CD4-positive, alpha-beta T cell (primary cell): ENCODE data around the gene TEDC1. TPM values are rescaled to one million over a fixed set of nuclear protein-coding genes. Genes with fewer than 3 reads are reported as not detected.

Experiments used
- ATAC-seq: fragments of 200-7000 bp; cut with Tn5 transposase; one replicate; pipeline ENCODE4 v1.10.0; 2022; ENCODE audit warnings: mild to moderate bottlenecking; ENCODE audit not compliant: poor library complexity
- CTCF ChIA-PET: fragments of 350-600 bp; sonication (Branson Sonifier 250); formaldehyde crosslinking; loops from one replicate; lab custom pipeline; 2021; ENCODE audit warnings: antibody characterized with exemption, inconsistent platforms; lab: Charles Lee
- POLR2A ChIA-PET: fragments of 350-600 bp; sonication (Branson Sonifier 250); formaldehyde crosslinking; loops from one replicate; lab custom pipeline; 2021; ENCODE audit warnings: antibody characterized with exemption, inconsistent platforms; lab: Charles Lee
- DNase-seq, 14 experiments: peaks; one replicate each; pipeline ENCODE4 v3.0.0-alpha.2; 2013 to 2020; ENCODE audit warnings: mixed read lengths in 2 of 14
- H3K27ac ChIP-seq, 2 donors: one replicate each; pipeline versions ENCODE4 v1.5.1 to v1.7.0; 2013; ENCODE audit warnings: low read length in 2 of 2, low read depth in 1 of 2, mild to moderate bottlenecking in 1 of 2
- H3K27me3 ChIP-seq, 2 experiments: 1 replicate in 1 of 2; 2 replicates in 1 of 2; pipeline versions ENCODE4 v1.6.1 to v1.7.0; 2013; ENCODE audit warnings: low read length in 2 of 2, control low read depth in 1 of 2, mild to moderate bottlenecking in 1 of 2, moderate library complexity in 1 of 2; ENCODE audit not compliant: insufficient read depth in 2 of 2, control insufficient read depth in 1 of 2
- H3K36me3 ChIP-seq: one replicate; pipeline ENCODE4 v1.6.1; 2013; ENCODE audit warnings: low read length, control low read depth; ENCODE audit not compliant: insufficient read depth
- H3K4me1 ChIP-seq: one replicate; pipeline ENCODE4 v1.6.1; 2013; ENCODE audit warnings: low read length, control low read depth; ENCODE audit not compliant: insufficient read depth
- H3K4me3 ChIP-seq: one replicate; pipeline ENCODE4 v1.5.1; 2013; ENCODE audit warnings: mild to moderate bottlenecking, low read length, moderate library complexity
- H3K9me3 ChIP-seq, 2 experiments: 1 replicate in 1 of 2; 2 replicates in 1 of 2; pipeline versions ENCODE4 v1.6.1 to v1.7.0; 2013; ENCODE audit warnings: low read length in 2 of 2, mild to moderate bottlenecking in 2 of 2, control low read depth in 1 of 2, moderate library complexity in 1 of 2; ENCODE audit not compliant: control insufficient read depth in 1 of 2, insufficient read depth in 1 of 2
- H3K27ac Mint-ChIP-seq: one replicate; pipeline ENCODE4 v1.8.0; 2020; ENCODE audit warnings: mixed read lengths
- H3K27me3 Mint-ChIP-seq: one replicate; pipeline ENCODE4 v1.8.0; 2021; ENCODE audit warnings: mixed read lengths
- H3K36me3 Mint-ChIP-seq: one replicate; pipeline ENCODE4 v1.8.0; 2021; ENCODE audit warnings: low read depth, mixed read lengths
- H3K4me1 Mint-ChIP-seq: one replicate; pipeline ENCODE4 v1.8.0; 2021; ENCODE audit warnings: low read depth, mixed read lengths
- H3K4me3 Mint-ChIP-seq: one replicate; pipeline ENCODE4 v1.8.0; 2020; ENCODE audit warnings: mild to moderate bottlenecking, mixed read lengths
- H3K9me3 Mint-ChIP-seq: one replicate; pipeline ENCODE4 v1.8.0; 2020; ENCODE audit warnings: mixed read lengths
- intact Hi-C, 2 experiments: fragments of 100-400 bp; cut with DNase I in 1 of 2; cut with micrococcal nuclease in 1 of 2; formaldehyde crosslinking; loops; one replicate each; pipeline versions ENCODE4 v1.15.1 to v1.9.0; 2023 to 2025; cut with DNase I, micrococcal nuclease
- total RNA-seq, 174 experiments: library from RNA in 2 of 174; stranded (reverse) in 2 of 174; gene quantifications; one replicate each; pipeline ENCODE4 v1.2.3 and lab custom pipeline; 2021 to 2026
- TF ChIP-seq, protein P1 (sequence below): fragments of 200-600 bp; IDR thresholded peaks from one replicate; pipeline ENCODE4 v1.8.0; 2022; ENCODE audit warnings: antibody characterized with exemption, mild to moderate bottlenecking

Gene TEDC1
- total RNA-seq, 2 experiments from 2014 or later: 102 to 108 TPM

DNA sequence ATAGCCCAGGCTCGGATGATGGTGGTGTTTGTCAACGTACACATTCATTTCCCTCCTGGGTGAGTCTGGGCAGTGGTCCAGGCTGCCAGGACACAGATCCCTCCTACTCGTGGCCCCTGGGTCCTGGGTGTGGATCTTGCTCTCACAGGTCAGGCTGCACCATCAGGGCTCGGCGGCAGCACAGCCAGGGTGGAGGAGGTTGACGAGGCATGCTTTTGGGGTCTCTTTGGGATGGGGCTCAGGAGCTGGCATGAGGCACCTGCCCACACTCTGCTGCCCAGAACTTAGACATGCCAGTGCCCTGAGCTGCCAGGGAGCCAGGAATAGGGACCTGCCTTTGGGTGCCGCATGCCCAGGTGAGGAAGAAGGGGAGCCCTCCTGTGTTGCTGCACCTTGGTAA, 45.0 kb downstream of the TEDC1 start:
- H3K27ac ChIP-seq: no peak overlapping the region
- Mint-ChIP-seq H3K27me3 (peaks cover 5% of the 10 kb centered on the region), H3K4me1 (no peaks in the 10 kb centered on the region), H3K36me3 (no peaks in the 10 kb centered on the region), H3K4me3 (no peak overlapping the region), H3K9me3 (no peaks in the 10 kb centered on the region), H3K27ac (no peak overlapping the region)
- no peaks in the 10 kb centered on the region for H3K9me3 ChIP-seq
- ChIA-PET POLR2A (no interaction called here), CTCF (no interaction called here)
- TF ChIP-seq, protein P1, sequence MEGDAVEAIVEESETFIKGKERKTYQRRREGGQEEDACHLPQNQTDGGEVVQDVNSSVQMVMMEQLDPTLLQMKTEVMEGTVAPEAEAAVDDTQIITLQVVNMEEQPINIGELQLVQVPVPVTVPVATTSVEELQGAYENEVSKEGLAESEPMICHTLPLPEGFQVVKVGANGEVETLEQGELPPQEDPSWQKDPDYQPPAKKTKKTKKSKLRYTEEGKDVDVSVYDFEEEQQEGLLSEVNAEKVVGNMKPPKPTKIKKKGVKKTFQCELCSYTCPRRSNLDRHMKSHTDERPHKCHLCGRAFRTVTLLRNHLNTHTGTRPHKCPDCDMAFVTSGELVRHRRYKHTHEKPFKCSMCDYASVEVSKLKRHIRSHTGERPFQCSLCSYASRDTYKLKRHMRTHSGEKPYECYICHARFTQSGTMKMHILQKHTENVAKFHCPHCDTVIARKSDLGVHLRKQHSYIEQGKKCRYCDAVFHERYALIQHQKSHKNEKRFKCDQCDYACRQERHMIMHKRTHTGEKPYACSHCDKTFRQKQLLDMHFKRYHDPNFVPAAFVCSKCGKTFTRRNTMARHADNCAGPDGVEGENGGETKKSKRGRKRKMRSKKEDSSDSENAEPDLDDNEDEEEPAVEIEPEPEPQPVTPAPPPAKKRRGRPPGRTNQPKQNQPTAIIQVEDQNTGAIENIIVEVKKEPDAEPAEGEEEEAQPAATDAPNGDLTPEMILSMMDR: no peak
- DNase-seq (no peak), ATAC-seq (no peak)
- no peak overlapping the region for H3K4me3 ChIP-seq
- peaks cover 3% of the 10 kb centered on the region in 2 experiments for H3K27me3 ChIP-seq
- H3K4me1 ChIP-seq: peaks cover 8% of the 10 kb centered on the region
- H3K36me3 ChIP-seq: no peaks in the 10 kb centered on the region
- intact Hi-C loops: no loop called here

DNA sequence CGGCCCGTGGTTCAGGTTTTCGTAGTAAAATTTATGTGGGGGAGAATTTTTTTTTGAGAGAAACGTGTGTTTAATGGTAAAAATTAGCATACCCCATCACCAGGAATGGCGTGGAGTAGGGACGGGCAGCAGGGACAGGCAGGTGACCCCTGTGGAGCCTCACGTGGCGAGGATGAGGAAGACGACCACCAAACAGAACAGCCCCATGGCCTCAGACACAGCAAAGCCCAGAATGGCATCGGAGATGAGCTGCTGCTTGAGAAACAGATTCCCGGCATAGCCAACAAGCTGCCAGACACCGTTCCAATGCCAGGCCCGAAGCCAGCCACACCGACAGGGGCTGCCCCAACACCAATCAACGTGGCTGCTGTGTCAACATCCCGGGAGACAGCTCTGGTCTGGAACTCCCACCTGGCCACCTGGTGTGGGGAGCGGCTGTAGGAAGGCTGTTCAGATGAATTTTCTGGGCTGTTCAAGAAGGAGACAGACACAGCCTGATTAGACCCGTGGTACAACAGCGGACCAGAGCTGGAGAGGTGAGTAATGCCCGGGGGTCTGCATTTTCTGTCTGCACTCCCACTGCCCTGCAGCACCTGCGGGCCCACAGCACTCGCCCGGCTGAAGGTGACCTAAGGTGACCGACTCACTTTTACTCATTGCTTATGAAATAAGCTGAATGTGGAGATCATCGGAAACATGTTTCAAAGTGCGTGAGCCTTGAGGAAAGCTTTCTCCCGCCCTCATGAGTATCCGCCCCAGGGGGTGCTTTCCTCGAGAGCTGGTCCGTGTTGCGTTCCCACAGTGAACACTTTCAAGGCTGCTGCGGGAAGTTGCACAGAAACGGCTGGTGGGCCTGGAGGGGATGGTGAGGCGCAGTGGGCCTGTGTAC, 45.9 kb downstream of the TEDC1 start:
- TF ChIP-seq, protein P1: no peak
- no peaks in the 10 kb centered on the region for H3K36me3 ChIP-seq
- no peak overlapping the region for H3K27ac ChIP-seq
- H3K27me3 Mint-ChIP-seq: peaks cover 13% of the 10 kb centered on the region
- H3K4me3 ChIP-seq: no peak overlapping the region
- H3K4me1 Mint-ChIP-seq: no peaks in the 10 kb centered on the region
- H3K4me3 Mint-ChIP-seq: no peak overlapping the region
- no peak overlapping the region for H3K27ac Mint-ChIP-seq
- intact Hi-C loops: no loop called here
- ChIA-PET POLR2A (interaction anchor here (1.2 kb wide), 1 partner anchor 55 kb away, joined by 3 read pairs; no protein-coding TSS in a partner anchor), CTCF (interaction anchor here (0.7 kb wide), 1 partner anchor 43 kb away, joined by 3 read pairs; no protein-coding TSS in a partner anchor)
- no peaks in the 10 kb centered on the region for H3K36me3 Mint-ChIP-seq
- ATAC-seq (no peak), DNase-seq (no peak)
- H3K27me3 ChIP-seq: peaks cover 3 to 5% of the 10 kb centered on the region in 2 experiments
- no peaks in the 10 kb centered on the region for H3K9me3 Mint-ChIP-seq
- peaks cover 0 to 5% of the 10 kb centered on the region in 2 experiments for H3K9me3 ChIP-seq
- peaks cover 8% of the 10 kb centered on the region for H3K4me1 ChIP-seq

DNA sequence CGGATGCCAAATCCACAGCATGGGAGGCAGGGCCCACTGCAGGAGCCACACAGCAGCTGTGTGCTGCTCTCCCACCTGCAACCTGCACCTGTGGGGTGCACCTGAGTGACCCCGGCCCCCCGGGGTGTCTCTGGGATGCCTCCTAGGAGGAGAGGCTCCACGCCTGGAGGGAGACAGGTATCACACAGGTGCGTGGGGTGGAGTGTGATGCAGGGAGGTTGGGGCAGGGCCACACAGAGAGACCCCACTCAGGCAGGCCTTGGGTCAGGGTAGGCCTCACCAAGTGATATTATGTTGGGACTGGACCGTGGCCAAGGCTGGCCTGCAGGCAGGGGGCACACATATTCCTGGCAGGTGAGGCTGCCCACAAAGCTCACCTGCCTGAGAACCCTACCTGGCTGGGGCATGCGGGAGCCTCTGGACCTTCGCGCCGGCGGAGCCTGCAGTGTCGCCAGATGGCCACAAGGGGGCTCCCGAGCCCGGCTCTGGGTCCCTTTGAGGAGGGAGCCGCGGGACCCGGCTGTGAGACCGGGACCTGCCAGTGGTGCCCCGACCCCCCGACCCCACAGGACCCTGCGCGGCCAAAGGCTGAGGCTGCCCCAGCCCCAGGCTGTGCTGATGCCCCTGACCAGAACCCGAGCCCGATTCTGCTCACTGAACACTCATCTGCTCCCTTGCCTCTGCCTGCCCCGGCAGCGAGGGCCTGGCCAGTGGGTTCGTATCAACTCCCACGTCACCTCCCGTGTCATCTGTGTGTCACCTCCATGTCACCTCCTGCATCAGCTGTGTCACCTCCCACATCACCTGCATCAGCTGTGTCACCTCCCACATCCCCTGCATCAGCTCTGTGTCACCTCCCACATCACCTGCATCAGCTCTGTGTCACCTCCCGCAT, 46.8 kb downstream of the TEDC1 start:
- TF ChIP-seq, protein P1: peak; percentile 98
- intact Hi-C loops: no loop called here
- peaks cover 2 to 5% of the 10 kb centered on the region in 2 experiments for H3K9me3 ChIP-seq
- DNase-seq (peak; percentile 56 to 81 (median 69)), ATAC-seq (peak; percentile 82)
- no peak overlapping the region for H3K27ac ChIP-seq
- peak overlapping the region; percentile 42 for H3K27ac Mint-ChIP-seq
- peaks cover 1% of the 10 kb centered on the region for H3K9me3 Mint-ChIP-seq
- POLR2A ChIA-PET: interaction anchor here (1.2 kb wide), 1 partner anchor 56 kb away, joined by 3 read pairs; no protein-coding TSS in a partner anchor
- no peaks in the 10 kb centered on the region for H3K36me3 Mint-ChIP-seq
- CTCF ChIA-PET: interaction anchor here (0.7 kb wide), 1 partner anchor 44 kb away, joined by 3 read pairs; no protein-coding TSS in a partner anchor
- H3K4me3 ChIP-seq: no peak overlapping the region
- peaks cover 13% of the 10 kb centered on the region for H3K27me3 Mint-ChIP-seq
- peaks cover 3 to 5% of the 10 kb centered on the region in 2 experiments for H3K27me3 ChIP-seq
- peaks cover 8% of the 10 kb centered on the region for H3K4me1 ChIP-seq
- no peaks in the 10 kb centered on the region for H3K4me1 Mint-ChIP-seq
- H3K4me3 Mint-ChIP-seq: no peak overlapping the region
- H3K36me3 ChIP-seq: no peaks in the 10 kb centered on the region
